ENCODE measurements around the gene HBB. TPM values are rescaled to one million over a fixed set of nuclear protein-coding genes. Genes with fewer than 3 reads are reported as not detected.

Gene HBB
- polyA plus RNA-seq, 3 donors: 3.0 to 298 (median 278) TPM

- intact Hi-C loops (cut with micrococcal nuclease): no loop called here
- Histone ChIP-seq H2AFZ (ENCODE audit: insufficient read depth, low read depth, low read length, poor library complexity, severe bottlenecking) (no peak overlapping the region), H3K4me1 (ENCODE audit: control insufficient read depth in 1 of 2, insufficient read depth in 2 of 2, low read length in 2 of 2) (no peaks in the 10 kb centered on the region), H3K9ac (ENCODE audit: insufficient read depth, low read length, poor library complexity, severe bottlenecking) (no peak overlapping the region), H3K4me2 (replicated peaks; ENCODE audit: extremely low read depth, low read length, poor library complexity, severe bottlenecking) (no peak overlapping the region), H3K36me3 (replicated peaks in 1 of 2; ENCODE audit: control insufficient read depth in 1 of 2, insufficient read depth in 2 of 2, low read length in 2 of 2) (no peaks in the 10 kb centered on the region), H4K20me1 (ENCODE audit: insufficient read depth, low read length) (no peaks in the 10 kb centered on the region), H3K4me3 (replicated peaks in 1 of 3; ENCODE audit: low read depth in 2 of 3, low read length in 3 of 3) (no peak overlapping the region), H3K27me3 (ENCODE audit: control insufficient read depth in 2 of 2, insufficient read depth in 2 of 2, low read length in 2 of 2) (no peaks in the 10 kb centered on the region), H3K27ac (ENCODE audit: low read depth in 1 of 2, low read length in 2 of 2) (no peak overlapping the region), H3K9me3 (replicated peaks in 1 of 2; ENCODE audit: control insufficient read depth in 1 of 2, insufficient read depth in 1 of 2, low read length in 2 of 2) (no peaks in the 10 kb centered on the region), H3K79me2 (ENCODE audit: insufficient read depth, low read length) (no peaks in the 10 kb centered on the region)
- Mint-ChIP-seq H3K4me1 (no peaks in the 10 kb centered on the region), H3K27me3 (ENCODE audit: low read depth in 3 of 3) (peaks cover 0 to 2% (median 0%) of the 10 kb centered on the region in 3 donors), H3K9me3 (peaks cover 3 to 12% (median 7%) of the 10 kb centered on the region in 7 donors), H3K27ac (no peak overlapping the region), H3K36me3 (no peaks in the 10 kb centered on the region), H3K4me3 (no peak overlapping the region)
- TF ChIP-seq, protein P1, sequence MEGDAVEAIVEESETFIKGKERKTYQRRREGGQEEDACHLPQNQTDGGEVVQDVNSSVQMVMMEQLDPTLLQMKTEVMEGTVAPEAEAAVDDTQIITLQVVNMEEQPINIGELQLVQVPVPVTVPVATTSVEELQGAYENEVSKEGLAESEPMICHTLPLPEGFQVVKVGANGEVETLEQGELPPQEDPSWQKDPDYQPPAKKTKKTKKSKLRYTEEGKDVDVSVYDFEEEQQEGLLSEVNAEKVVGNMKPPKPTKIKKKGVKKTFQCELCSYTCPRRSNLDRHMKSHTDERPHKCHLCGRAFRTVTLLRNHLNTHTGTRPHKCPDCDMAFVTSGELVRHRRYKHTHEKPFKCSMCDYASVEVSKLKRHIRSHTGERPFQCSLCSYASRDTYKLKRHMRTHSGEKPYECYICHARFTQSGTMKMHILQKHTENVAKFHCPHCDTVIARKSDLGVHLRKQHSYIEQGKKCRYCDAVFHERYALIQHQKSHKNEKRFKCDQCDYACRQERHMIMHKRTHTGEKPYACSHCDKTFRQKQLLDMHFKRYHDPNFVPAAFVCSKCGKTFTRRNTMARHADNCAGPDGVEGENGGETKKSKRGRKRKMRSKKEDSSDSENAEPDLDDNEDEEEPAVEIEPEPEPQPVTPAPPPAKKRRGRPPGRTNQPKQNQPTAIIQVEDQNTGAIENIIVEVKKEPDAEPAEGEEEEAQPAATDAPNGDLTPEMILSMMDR (IDR thresholded peaks at IDR 0.05): no peak
- WGBS (ENCODE audit: insufficient coverage): no CpG with 5 or more reads among the region's 6 CpGs
- DNase-seq: no peak
Observed at GRCh38 chr11:5224538-5225479, 2.1 kb downstream of the HBB start.

DNA sequence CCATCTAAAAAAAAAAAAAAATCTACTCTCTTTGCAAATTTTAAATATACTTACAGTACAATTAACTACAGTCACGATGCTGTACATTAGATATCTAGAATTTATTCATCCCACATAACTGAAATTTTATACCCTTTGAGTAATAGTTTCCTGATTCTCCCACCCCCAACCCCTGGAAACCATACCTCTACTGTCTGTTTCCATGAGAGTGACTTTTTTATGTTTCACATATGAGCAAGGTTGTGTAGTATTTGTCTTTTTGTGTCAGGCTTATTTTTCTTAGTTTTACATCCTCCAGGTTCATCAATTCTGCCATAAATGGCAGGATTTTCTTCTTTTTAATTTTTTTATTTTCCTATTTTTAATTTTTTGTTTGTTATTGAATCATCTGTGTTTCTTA, 3.2 kb downstream of the HBB start:
- Histone ChIP-seq H3K27me3 (ENCODE audit: control insufficient read depth in 2 of 2, insufficient read depth in 2 of 2, low read length in 2 of 2) (no peaks in the 10 kb centered on the region), H3K9ac (ENCODE audit: insufficient read depth, low read length, poor library complexity, severe bottlenecking) (no peak overlapping the region), H3K79me2 (ENCODE audit: insufficient read depth, low read length) (no peaks in the 10 kb centered on the region), H3K36me3 (replicated peaks in 1 of 2; ENCODE audit: control insufficient read depth in 1 of 2, insufficient read depth in 2 of 2, low read length in 2 of 2) (no peaks in the 10 kb centered on the region), H3K4me1 (ENCODE audit: control insufficient read depth in 1 of 2, insufficient read depth in 2 of 2, low read length in 2 of 2) (no peaks in the 10 kb centered on the region), H2AFZ (ENCODE audit: insufficient read depth, low read depth, low read length, poor library complexity, severe bottlenecking) (no peak overlapping the region), H3K27ac (ENCODE audit: low read depth in 1 of 2, low read length in 2 of 2) (no peak overlapping the region), H3K9me3 (replicated peaks in 1 of 2; ENCODE audit: control insufficient read depth in 1 of 2, insufficient read depth in 1 of 2, low read length in 2 of 2) (no peaks in the 10 kb centered on the region), H3K4me2 (replicated peaks; ENCODE audit: extremely low read depth, low read length, poor library complexity, severe bottlenecking) (no peak overlapping the region), H3K4me3 (replicated peaks in 1 of 3; ENCODE audit: low read depth in 2 of 3, low read length in 3 of 3) (no peak overlapping the region), H4K20me1 (ENCODE audit: insufficient read depth, low read length) (no peaks in the 10 kb centered on the region)
- TF ChIP-seq, protein P1 (IDR thresholded peaks at IDR 0.05): no peak
- H3K9me3 Mint-ChIP-seq: peaks cover 3 to 13% (median 7%) of the 10 kb centered on the region in 7 donors
- no peaks in the 10 kb centered on the region for H3K36me3 Mint-ChIP-seq
- H3K27me3 Mint-ChIP-seq (ENCODE audit: low read depth in 3 of 3): peaks cover 0 to 2% (median 0%) of the 10 kb centered on the region in 3 donors
- WGBS (ENCODE audit: insufficient coverage): 80% methylated on average over 1 of the region's 1 CpG
- no peaks in the 10 kb centered on the region for H3K4me1 Mint-ChIP-seq
- intact Hi-C loops (cut with micrococcal nuclease): no loop called here
- DNase-seq: no peak
- no peak overlapping the region for H3K27ac Mint-ChIP-seq
- no peak overlapping the region for H3K4me3 Mint-ChIP-seq
